Vagina (tissue), 2 donors: ENCODE measurements around the gene FRMD3.

Experiments
- CTCF ChIP-seq, 3 experiments: fragments of 450-650 bp in 2 of 3; fragments of 200-600 bp in 1 of 3; sonication (generic) in 1 of 3; IDR thresholded peaks; one replicate each; pipeline ENCODE4 v1.5.1; 2017 to 2019; ENCODE audit warnings: antibody characterized with exemption in 3 of 3, mild to moderate bottlenecking in 2 of 3, moderate library complexity in 2 of 3
- POLR2A ChIP-seq, 2 donors: fragments of 450-650 bp; IDR thresholded peaks; one replicate each; pipeline ENCODE4 v1.6.1; 2017; ENCODE audit warnings: antibody characterized with exemption in 2 of 2, mild to moderate bottlenecking in 2 of 2, moderate library complexity in 2 of 2
- POLR2AphosphoS5 ChIP-seq, 2 donors: sonication (generic); formaldehyde crosslinking; IDR thresholded peaks; one replicate each; pipeline ENCODE4 v1.9.0; 2017; ENCODE audit warnings: antibody characterized with exemption in 2 of 2, mild to moderate bottlenecking in 2 of 2, low read depth in 1 of 2; ENCODE audit not compliant: insufficient read depth in 1 of 2

- no peak for TF ChIP-seq CTCF (IDR thresholded peaks at IDR 0.05)
- no peak for TF ChIP-seq POLR2AphosphoS5 (IDR thresholded peaks at IDR 0.05; ENCODE audit: insufficient read depth in 1 of 2, low read depth in 1 of 2)
- TF ChIP-seq POLR2A (IDR thresholded peaks at IDR 0.05): no peak
These were observed 182.5 kb downstream of the FRMD3 start for GRCh38 chr9:83355729-83356151.
